NT2/D1 (cell line): ENCODE measurements around the gene FSCN2.

Experiments
- DNase-seq: peaks from one replicate; pipeline ENCODE4 v3.0.0-alpha.2; 2011; ENCODE audit warnings: low read depth, low spot score
- H3K27me3 ChIP-seq: 2 replicates; pipeline ENCODE4 v1.6.0; 2011; ENCODE audit warnings: mild to moderate bottlenecking; ENCODE audit not compliant: insufficient read length, insufficient read depth
- H3K36me3 ChIP-seq: 2 replicates; pipeline ENCODE4 v1.6.1; 2011; ENCODE audit warnings: mild to moderate bottlenecking, low read length, mixed read lengths; ENCODE audit not compliant: insufficient read depth, insufficient read length
- H3K4me1 ChIP-seq: 2 replicates; pipeline ENCODE4 v1.5.1; 2011; ENCODE audit not compliant: insufficient read depth, insufficient read length
- H3K4me3 ChIP-seq: 2 replicates; pipeline ENCODE4 v1.5.1; 2011; ENCODE audit warnings: low read depth; ENCODE audit not compliant: insufficient read length
- H3K9ac ChIP-seq: 2 replicates; pipeline ENCODE4 v1.6.0; 2011; ENCODE audit warnings: low read depth; ENCODE audit not compliant: insufficient read length
- H3K9me3 ChIP-seq: 2 replicates; pipeline ENCODE4 v1.5.1; 2011; ENCODE audit warnings: mild to moderate bottlenecking, low read length; ENCODE audit not compliant: insufficient read depth
- SUZ12 ChIP-seq: IDR thresholded peaks from 2 replicates; pipeline ENCODE4 v1.6.1; 2011; ENCODE audit not compliant: insufficient read length, insufficient read depth; ENCODE audit errors: extremely low read depth
- YY1 ChIP-seq: IDR thresholded peaks from 2 replicates; pipeline ENCODE4 v1.6.1; 2011; ENCODE audit not compliant: insufficient read length, insufficient read depth
- ZNF274 ChIP-seq: IDR thresholded peaks from 2 replicates; pipeline ENCODE4 v1.6.1; 2011; ENCODE audit warnings: mild to moderate bottlenecking, low read depth, low read length

Gene FSCN2

DNA sequence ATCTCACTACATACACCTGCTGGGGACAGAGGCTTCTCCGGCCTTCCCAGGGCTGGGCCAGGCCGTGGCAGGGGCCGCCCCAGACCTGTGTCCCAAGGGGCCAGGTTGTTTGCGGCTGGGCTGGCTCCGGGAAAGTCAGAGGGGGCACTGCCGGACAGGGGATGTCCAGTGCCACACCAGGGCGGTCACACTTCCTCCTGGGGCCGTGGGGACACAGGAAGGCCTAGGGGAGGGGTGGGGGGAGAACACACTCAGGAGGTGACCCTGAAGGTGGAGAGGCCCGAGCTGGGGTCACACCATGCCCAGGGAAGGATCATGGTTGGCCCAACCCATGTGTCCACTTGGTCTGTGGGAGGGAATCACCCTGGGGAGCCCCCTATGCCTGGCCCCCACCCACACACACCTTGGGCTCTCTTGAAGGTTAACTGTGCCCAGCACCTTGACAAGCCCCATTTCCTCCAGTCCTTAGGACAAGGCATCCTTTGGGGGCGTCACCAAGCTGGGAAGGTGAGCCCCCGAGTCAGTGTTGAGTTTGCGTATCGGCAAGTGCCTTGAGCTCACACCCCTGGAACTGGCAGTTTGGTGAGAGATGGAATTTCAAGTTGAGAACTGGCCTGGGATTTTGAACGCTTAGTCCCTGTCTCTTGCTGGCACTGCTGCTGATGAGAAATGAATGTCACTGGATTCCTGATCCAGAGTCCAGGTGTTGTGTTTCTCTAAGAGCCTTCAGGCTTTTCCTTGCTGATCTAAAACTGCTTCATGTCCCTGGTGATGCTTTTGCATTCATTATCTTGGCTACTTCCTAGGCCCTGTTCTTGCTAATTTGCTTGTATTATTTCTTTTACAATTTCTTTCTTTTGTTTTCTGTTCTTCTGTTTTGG lies 7.9 kb upstream of the FSCN2 start:
- H3K36me3 ChIP-seq: peaks cover 19% of the 10 kb centered on the region
- no peak for DNase-seq
- TF ChIP-seq ZNF274: no peak
- TF ChIP-seq SUZ12: no peak
- TF ChIP-seq YY1: no peak
- H3K9ac ChIP-seq: peak overlapping the region; percentile 76
- H3K4me3 ChIP-seq: no peak overlapping the region
- no peaks in the 10 kb centered on the region for H3K9me3 ChIP-seq
- H3K4me1 ChIP-seq: peaks cover 48% of the 10 kb centered on the region
- peaks cover 64% of the 10 kb centered on the region for H3K27me3 ChIP-seq

DNA sequence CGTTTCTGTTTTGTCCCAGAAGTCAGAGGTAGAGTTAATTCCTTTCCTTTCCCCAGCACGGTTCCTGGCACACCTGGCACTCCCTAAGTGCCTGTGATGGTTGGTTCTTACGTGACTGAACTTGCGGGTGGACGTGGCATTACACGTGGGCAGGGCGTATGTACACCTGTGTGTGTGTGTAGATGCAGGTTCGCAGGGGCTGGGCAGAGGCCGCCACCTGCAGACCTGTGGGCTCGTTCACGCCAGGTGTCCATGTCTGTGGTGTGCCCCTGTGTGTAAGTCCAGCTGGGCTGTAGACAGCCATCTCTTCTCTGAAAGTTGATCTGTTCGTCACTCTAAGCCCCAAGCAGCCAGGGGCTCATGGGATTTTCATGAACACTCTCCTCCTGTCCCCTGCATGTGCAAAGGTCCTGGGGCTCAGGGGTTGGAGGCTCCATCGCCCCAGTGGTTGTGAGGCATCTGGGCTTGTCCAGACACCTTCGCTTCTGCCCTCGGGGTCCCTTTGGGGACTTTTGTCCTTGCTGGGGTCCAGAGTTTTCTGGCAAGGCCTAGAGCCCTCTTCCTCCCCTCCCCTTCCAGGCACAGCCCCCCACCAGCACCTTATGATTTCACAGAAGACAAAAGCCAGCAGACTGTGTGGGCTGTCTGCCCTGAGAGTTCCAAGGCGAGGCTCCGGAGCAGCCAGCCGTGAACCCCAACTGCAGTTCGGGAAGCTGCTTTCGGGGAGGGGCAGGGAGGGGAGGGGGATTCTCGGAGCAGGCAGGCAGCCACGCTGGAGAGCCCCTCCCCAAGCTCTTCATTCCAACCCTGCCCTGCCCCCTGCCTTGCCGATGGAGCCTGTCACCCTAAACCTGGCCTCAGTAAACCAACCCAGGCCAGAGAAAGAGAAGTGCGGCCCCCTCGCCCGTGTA lies 5.4 kb upstream of the FSCN2 start:
- Histone ChIP-seq H3K9me3 (no peaks in the 10 kb centered on the region), H3K36me3 (no peaks in the 10 kb centered on the region), H3K9ac (peak overlapping the region; percentile 80), H3K27me3 (peaks cover 75% of the 10 kb centered on the region), H3K4me3 (no peak overlapping the region), H3K4me1 (peaks cover 45% of the 10 kb centered on the region)
- peak; percentile 59 for DNase-seq
- TF ChIP-seq ZNF274 (no peak), SUZ12 (no peak), YY1 (no peak)

DNA sequence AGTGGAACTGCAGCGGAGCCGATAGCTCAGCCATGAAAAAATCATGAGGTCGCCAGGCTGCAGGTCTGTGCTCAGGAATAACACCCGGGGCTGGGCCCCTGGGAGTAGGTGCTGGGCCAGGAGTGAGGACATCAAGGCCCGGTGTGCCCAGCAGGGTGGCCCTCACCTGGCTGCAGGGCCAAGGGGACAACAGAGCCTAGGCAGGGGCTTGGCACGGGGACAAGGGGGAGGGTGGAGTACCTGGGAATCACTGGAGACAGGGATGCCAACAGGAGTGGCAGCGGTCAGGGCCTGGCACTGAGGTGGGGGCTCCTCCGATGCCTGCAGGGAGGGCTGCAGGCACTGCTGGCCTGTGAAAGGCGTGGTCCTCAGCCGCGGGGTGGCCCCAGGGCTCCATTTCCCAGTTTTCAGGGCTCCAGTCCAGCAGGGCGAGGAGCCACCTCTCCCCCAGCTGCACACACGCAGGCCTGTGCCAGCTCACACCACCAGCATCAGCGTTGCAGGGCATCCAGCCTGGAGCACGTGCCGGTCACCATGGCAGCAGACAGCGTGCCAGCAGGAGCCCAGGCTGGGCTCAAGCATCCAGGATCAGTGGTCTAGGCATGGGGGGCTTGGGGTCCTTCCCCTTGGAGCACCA lies 4.7 kb upstream of the FSCN2 start:
- H3K9me3 ChIP-seq: no peaks in the 10 kb centered on the region
- H3K9ac ChIP-seq: peak overlapping the region; percentile 80
- DNase-seq: no peak
- H3K27me3 ChIP-seq: peaks cover 70% of the 10 kb centered on the region
- H3K36me3 ChIP-seq: no peaks in the 10 kb centered on the region
- TF ChIP-seq YY1 (no peak), SUZ12 (no peak), ZNF274 (no peak)
- no peak overlapping the region for H3K4me3 ChIP-seq
- H3K4me1 ChIP-seq: peaks cover 39% of the 10 kb centered on the region

DNA sequence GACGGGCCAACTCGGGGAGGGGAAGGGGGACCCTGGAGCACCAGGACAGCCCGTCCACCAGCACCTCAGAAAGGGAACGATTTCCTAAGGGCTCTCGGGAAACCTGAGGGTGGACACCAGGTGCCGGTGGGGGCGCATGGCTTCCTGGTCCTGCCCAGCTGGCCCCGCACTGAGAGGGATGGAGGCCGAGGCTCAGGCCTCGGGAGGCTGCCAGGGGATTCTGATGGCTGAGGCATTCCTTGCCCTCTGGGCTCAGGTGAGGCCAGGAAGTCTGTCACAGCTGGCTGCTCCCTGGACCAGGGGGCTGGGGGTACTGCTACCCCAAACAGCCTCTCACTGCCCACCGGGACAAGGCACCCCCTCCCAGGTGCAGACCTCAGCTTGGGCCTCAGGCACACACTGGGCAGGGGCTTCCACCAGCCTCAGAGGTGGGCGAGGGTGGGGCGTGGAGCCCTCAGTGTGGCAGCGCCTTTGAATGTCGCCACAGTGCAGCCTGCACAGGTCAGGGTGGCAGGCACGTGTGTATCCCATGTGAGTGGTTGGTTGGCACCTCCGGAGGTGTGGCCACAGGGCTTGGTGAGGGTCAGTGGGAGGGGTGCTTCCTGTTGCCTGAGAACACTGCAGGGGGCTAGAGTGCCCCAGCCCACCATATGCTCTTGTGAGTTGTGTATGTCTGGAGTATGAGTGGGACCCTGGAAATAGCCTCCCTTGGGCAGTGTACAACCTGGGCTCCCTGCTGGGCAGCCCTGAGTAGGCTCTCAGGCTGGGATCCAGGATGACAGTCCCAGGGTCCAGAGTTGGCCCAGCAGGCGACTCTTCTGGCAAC lies 3.9 kb upstream of the FSCN2 start:
- Histone ChIP-seq H3K36me3 (no peaks in the 10 kb centered on the region), H3K4me3 (no peak overlapping the region), H3K4me1 (peaks cover 37% of the 10 kb centered on the region), H3K9me3 (no peaks in the 10 kb centered on the region), H3K27me3 (peaks cover 70% of the 10 kb centered on the region), H3K9ac (peak overlapping the region; percentile 80)
- no peak for DNase-seq
- TF ChIP-seq ZNF274: no peak
- no peak for TF ChIP-seq YY1
- TF ChIP-seq SUZ12: no peak

DNA sequence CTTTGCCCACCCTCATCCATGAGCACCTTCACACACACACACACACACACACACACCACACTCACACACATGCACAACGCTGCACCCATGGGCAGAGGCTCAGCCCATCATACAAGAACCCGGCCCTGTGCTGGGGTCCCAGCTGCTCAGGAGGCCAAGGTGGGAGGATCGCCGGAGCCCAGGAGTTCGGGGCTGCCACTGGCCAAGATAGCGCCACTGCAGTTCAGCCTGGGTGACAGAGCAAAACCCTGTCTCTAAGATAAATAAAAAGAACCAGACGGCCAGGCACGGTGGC lies 3.4 kb upstream of the FSCN2 start:
- no peaks in the 10 kb centered on the region for H3K36me3 ChIP-seq
- H3K9ac ChIP-seq: no peak overlapping the region
- H3K27me3 ChIP-seq: peaks cover 67% of the 10 kb centered on the region
- no peak for DNase-seq
- peaks cover 31% of the 10 kb centered on the region for H3K4me1 ChIP-seq
- H3K9me3 ChIP-seq: no peaks in the 10 kb centered on the region
- TF ChIP-seq SUZ12 (no peak), ZNF274 (no peak), YY1 (no peak)
- H3K4me3 ChIP-seq: no peak overlapping the region

DNA sequence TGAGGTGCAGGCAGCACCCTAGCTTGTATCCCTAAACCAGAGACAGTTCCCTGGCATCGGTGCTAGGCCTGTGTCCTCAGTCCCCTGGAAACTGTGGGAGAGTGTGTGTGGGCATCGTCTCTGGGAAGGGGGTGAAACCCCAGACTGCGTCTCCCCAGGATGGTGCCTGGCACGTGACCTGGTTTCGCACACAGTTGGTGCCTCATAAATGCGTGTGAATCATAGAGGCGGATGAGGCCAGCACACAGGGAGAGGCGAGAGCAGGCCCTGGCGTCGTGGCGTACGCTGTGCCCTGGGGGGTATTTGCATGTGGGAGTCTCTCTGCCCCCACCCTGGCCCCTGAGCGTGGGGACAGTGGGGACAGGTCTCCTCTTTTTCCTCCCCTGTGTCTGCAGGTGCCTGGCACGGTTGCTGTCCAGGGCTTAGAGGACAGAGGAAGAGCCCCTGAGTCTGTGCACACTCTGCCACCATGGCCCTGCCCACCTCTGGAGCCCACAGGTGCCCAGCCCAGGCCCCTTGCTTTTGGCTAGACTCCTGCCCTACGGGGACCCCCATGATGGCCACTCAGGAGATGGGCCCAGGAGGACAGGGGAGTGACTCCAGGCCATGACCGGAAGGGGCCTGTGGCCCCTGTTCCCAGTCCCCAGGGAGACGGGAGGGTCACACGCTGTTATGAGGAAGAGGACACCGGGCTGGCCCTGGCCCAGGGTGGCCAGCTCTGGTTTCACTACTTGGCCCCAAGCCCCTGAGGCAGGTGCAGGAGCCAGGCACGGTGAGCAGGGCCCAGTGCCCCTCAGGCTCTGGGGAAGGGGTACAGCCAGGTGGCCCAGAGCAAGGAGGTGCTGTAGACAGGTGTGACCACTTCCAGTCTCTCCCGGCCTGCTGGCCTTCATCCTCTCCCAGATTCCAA lies 1.3 kb upstream of the FSCN2 start:
- Histone ChIP-seq H3K4me3 (no peak overlapping the region), H3K9ac (peak overlapping the region; percentile 21), H3K27me3 (peaks cover 53% of the 10 kb centered on the region), H3K9me3 (no peaks in the 10 kb centered on the region), H3K4me1 (peaks cover 26% of the 10 kb centered on the region), H3K36me3 (no peaks in the 10 kb centered on the region)
- TF ChIP-seq SUZ12 (no peak), YY1 (no peak), ZNF274 (no peak)
- no peak for DNase-seq
